GM18498 (cell line): ENCODE results near the gene IPO11.
"Not testable (repeated sequence)": the region's sequence is repeated elsewhere in the genome, so short reads cannot be mapped to it uniquely, and the experiment has no call there.

Source experiments
- ATAC-seq: cut with Tn5 transposase; IDR thresholded peaks from one replicate; pipeline ENCODE4 v1.9.1; 2021; ENCODE audit warnings: mild to moderate bottlenecking, moderate library complexity; ENCODE audit not compliant: unreplicated experiment

The IPO11 gene

GRCh38 chr5:62633243-62633642 is 220.7 kb downstream of the IPO11 start:
- ATAC-seq, result no peak

DNA sequence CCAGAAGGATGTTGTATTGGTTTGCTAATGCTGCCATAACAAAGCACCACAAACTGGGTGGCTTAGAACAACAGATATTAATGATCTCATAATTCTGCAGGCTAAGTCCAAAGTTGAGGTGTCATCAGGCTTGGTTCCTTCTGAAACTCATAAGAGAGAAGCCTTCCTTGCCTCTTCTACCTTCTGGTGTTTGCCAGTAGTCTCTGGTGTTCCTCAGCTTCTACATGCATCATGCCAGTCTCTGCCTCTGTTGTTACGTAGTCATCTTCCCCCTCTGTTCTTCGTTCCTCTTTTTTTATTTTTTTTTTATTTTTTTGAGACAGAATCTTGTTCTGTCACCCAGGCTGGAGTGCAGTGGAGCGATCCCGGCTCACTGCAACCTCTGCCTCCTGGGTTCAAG is 227.9 kb downstream of the IPO11 start:
- no peak for ATAC-seq

GRCh38 chr5:62642468-62642867 is 229.9 kb downstream of the IPO11 start:
- no peak for ATAC-seq

GRCh38 chr5:62643556-62644451 is 231.2 kb downstream of the IPO11 start:
- no peak for ATAC-seq

GRCh38 chr5:62645223-62645622 is 232.7 kb downstream of the IPO11 start:
- ATAC-seq, result no peak

GRCh38 chr5:62647241-62647640 is 234.7 kb downstream of the IPO11 start:
- no peak for ATAC-seq

- no peak for ATAC-seq
Measured at GRCh38 chr5:62649025-62649424, 236.5 kb downstream of the IPO11 start.

- no peak for ATAC-seq
Measured at GRCh38 chr5:62649476-62650113, 237.0 kb downstream of the IPO11 start.

DNA sequence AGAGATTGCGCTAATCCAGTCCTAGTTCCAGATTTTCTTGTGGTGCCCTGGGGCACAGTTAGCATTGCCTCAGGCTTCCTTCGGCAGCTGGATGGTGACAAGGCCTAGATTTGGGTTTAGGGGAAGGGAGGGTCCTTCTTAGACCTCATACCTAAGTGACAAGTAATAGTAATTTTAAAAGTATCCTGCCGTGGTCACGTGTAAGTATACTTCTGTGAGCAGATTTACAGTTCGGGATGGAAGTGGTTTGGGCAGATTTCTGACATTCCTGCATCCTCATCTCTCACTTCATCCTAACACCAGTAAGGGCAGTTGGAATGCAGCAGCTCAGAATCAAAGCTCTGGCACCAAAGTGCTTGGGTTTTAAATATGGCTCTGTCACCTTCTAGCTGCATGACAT is 237.6 kb downstream of the IPO11 start:
- ATAC-seq, result no peak

DNA sequence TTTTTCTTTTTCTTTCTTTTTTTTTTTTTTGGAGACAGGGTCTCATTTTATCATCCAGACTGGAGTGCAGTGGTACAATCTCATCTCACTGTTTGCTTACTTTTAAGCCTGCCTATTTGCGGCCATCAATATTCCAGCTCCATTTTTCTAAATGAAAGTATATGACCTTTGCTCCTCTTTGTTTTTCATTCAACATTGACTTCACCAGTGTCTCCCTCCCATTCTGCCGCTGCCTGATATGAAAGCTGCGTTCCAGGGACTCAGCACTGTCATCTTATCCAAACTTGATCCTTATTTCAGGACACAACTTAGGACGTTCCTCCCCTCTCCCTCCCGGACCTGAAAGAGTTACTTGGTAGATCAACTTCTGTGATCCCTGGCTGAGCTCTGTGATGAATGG is 239.7 kb downstream of the IPO11 start:
- ATAC-seq, result no peak

- ATAC-seq, result no peak
Measured at GRCh38 chr5:62653001-62653863, 240.7 kb downstream of the IPO11 start.

DNA sequence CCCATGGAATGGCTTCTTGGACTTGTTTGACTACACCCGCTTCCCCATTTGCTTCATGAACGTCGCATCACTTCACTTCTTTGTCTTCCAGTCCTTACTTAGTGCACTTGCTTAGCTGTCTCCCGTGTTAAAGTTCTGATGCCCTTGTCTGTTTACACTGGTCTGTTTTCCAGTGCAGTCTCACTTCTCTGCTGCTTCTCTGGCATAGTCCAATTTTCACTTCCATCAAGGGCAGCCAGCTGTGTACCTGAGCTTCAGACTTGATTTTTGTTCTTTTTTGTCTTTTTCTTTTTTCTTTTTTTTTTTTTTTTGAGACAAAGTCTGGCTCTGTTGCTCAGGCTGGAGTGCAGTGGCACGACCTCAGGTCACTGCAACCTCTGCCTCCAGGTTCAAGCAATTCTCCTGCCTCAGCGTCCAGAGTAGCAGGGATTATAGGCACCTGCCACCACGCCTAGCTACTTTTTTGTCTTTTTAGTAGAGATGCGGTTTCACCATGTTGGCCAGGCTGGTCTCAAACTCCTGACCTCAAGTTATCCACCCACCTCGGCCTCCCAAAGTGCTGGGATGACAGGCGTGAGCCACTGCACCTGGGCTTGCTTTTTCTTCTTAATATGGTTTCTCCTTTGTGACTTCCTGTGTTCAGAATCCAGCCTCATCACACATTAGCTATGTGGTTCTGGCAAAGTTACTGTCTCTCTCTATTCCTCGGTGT is 241.5 kb downstream of the IPO11 start:
- ATAC-seq, result no peak

DNA sequence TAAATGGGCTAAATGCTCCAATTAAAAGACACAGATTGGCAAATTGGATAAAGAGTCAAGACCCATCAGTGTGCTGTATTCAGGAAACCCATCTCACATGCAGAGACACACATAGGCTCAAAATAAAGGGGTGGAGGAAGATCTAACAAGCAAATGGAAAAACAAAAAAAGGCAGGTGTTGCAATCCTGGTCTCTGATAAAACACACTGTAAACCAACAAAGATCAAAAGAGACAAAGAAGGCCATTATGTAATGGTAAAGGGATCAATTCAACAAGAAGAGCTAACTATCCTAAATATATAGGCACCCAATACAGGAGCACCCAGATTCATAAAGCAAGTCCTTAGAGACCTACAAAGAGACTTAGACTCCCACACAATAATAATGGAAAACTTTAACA is 245.2 kb downstream of the IPO11 start:
- not testable (repeated sequence) for ATAC-seq

- no peak for ATAC-seq
Measured at GRCh38 chr5:62661126-62661525, 248.6 kb downstream of the IPO11 start.

- ATAC-seq, result no peak
Measured at GRCh38 chr5:62662521-62662920, 250.0 kb downstream of the IPO11 start.

GRCh38 chr5:62671479-62671878 is 258.9 kb downstream of the IPO11 start:
- ATAC-seq, result no peak

GRCh38 chr5:62676596-62676995 is 264.0 kb downstream of the IPO11 start:
- ATAC-seq, result not testable (repeated sequence)
